Peyer's patch (tissue), 4 donors: ENCODE measurements around the gene VTCN1.

Experiments used
- POLR2A ChIP-seq, 2 donors: fragments of 450-650 bp; IDR thresholded peaks; one replicate each; pipeline ENCODE4 v1.5.1; 2017; ENCODE audit warnings: antibody characterized with exemption in 2 of 2, mild to moderate bottlenecking in 2 of 2, moderate library complexity in 2 of 2
- TF ChIP-seq, protein P1 (sequence below), 6 experiments: fragments of 450-650 bp in 4 of 6; fragments of 200-600 bp in 2 of 6; sonication (generic) in 1 of 6; IDR thresholded peaks; one replicate each; pipeline ENCODE4 v1.5.1; 2017 to 2019; ENCODE audit warnings: antibody characterized with exemption in 6 of 6, mild to moderate bottlenecking in 3 of 6, moderate library complexity in 1 of 6

DNA sequence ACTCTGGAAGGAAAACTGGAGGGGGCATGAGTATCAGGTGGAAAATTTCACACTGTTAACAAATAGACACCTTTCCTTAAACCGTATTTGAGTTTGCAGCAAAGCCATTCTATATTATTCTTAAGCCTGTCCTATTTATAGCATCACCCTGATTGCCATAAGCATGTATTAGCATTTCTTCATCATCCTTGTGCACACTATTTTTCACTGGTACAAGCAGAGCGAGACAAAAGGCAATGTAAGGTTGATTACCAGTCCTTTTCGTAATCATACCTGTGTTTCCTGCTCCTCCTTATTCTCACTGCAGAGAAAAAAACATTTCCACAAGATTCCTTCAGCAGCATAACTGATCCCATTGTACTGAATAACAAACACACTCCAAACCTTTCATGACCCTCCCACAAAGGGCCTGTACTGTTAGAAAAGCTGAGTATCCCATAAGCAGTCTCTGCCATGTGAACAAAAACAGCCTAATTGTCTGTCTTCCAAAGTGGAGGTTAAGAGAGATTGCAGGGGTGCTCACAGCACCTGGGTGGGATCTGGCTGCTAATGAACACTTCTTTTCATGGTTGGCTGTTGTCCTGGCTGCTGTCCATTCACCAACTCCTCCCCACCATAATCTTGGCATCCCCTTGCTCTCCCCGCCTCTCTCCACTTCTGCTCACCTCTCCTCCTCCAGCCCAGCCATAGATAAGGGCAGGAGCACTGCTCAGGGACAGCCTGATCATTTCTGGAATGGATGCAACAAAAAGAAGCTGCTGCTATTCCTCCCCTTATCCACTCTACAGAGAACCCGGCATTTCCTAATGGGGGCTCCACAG lies 30.4 kb downstream of the VTCN1 start:
- TF ChIP-seq POLR2A (IDR thresholded peaks at IDR 0.05) = no peak
- TF ChIP-seq, protein P1, sequence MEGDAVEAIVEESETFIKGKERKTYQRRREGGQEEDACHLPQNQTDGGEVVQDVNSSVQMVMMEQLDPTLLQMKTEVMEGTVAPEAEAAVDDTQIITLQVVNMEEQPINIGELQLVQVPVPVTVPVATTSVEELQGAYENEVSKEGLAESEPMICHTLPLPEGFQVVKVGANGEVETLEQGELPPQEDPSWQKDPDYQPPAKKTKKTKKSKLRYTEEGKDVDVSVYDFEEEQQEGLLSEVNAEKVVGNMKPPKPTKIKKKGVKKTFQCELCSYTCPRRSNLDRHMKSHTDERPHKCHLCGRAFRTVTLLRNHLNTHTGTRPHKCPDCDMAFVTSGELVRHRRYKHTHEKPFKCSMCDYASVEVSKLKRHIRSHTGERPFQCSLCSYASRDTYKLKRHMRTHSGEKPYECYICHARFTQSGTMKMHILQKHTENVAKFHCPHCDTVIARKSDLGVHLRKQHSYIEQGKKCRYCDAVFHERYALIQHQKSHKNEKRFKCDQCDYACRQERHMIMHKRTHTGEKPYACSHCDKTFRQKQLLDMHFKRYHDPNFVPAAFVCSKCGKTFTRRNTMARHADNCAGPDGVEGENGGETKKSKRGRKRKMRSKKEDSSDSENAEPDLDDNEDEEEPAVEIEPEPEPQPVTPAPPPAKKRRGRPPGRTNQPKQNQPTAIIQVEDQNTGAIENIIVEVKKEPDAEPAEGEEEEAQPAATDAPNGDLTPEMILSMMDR (IDR thresholded peaks at IDR 0.05) = no peak
